Measurements from ENCODE around the gene NECTIN1.

The NECTIN1 gene, protein sequence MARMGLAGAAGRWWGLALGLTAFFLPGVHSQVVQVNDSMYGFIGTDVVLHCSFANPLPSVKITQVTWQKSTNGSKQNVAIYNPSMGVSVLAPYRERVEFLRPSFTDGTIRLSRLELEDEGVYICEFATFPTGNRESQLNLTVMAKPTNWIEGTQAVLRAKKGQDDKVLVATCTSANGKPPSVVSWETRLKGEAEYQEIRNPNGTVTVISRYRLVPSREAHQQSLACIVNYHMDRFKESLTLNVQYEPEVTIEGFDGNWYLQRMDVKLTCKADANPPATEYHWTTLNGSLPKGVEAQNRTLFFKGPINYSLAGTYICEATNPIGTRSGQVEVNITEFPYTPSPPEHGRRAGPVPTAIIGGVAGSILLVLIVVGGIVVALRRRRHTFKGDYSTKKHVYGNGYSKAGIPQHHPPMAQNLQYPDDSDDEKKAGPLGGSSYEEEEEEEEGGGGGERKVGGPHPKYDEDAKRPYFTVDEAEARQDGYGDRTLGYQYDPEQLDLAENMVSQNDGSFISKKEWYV

DNA sequence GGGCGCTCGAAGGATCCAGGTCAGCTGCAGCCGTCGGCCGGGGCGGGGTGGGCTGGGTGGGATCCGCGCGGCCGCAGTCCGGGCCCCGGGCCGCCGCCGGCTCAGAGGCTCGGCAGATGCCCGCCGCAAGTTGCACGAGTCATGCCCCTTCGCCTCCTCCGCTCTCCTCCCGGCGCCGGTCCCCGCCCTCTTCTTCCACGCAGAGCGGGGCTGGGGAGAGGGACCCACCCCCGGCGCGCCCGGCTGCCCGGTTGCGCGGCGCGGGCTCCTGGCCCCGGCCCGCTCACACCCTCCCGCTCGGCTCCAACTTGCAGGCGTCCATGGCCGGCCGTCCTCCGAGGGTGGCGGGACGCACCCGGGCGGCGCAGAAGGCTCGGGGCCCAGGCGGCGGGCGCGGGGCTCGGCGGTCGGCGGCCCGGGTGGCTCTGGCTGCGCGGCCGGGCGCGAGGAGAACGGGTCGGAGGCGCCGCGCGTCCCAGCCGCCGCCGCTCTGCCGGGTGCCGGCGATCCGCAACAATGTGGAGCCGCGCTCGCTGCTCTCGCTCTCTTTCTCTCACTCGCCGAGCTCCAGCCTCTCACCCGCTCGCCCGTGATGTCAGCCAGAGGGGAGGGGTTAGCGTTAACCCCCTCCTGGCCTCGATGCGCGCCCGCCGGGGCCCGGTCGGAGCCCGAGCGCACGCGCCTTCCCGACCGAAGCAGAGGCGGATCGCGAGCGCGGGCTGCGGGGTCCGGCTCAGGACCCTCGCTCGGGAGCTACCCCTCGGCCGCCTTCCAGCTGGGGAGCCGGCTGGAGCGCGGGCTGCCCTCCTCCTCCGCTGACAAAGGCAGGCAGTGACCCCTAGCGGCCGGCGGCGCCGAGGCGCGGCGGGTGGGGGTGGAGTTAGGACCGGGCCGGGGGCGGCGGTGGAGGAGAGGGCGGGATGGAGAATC lies at the start of gene NECTIN1:
TSS of gene NECTIN1 (minus strand) at position 550 of the 930 bp plus-strand sequence. CDS start 647 bp downstream, outside the sequence.
- peak; percentile 66 to 72 for DNase-seq (ENCODE audit: low read depth in 2 of 2)

DNA sequence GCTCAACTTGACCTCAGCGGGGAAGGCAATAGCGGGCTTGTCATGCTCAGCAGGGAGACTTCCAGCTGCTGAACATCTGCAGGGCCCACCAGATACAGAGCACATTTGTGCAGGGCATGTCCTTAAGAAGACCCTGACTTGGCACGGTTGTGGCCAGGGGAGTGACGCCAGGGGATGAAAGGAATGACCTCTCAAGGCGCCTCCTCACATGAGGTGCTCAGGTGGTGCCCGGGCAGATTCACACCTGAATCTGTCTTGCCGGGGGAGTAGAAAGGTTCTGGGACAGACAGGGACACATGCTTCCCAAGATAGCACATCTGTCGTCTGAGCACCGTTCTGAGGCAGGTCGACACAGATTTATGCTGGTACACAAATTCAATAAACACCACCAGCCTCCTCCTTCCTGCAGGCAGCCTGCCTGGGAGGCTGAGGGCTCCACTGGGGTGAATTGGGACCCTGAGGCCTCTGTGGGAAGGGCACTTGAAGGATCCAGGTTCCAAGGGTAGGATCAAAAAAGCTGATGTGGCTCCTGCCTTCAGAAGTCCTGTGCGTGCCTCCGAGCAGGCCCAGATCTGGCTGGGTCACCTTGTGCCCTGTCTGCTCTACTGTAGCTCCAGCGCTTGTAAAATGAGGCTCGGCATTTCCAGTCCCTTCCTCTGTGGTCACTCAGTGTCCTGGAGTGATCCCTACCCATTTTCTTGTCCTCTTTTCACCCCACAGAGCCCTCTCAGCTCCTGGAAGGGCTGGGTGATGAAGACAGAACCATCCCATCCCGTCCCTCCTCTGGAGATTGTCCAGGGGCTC lies 49.6 kb upstream of the NECTIN1 start:
- DNase-seq (ENCODE audit: low read depth in 2 of 2), result no peak

DNA sequence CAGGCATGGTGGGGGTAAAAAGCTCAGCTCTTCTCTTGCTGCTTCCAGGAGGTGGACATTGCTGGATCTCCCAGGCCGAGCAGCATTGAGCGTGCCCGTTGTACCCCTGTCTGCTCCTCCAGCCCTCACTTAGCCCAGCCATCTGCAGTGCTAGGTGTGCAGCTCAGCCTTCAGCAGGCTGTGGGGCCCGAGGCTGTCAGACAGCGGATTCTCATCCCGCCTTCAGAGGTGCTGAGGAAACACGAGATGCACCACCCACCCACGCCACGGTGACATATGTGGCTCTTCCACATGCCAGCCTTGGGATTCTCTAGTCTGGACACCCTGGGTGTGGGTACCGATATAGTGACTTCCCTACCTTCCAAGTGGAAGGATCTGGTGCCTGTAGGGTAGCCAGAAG lies 48.9 kb upstream of the NECTIN1 start:
- no peak for DNase-seq (ENCODE audit: low read depth in 2 of 2)

DNA sequence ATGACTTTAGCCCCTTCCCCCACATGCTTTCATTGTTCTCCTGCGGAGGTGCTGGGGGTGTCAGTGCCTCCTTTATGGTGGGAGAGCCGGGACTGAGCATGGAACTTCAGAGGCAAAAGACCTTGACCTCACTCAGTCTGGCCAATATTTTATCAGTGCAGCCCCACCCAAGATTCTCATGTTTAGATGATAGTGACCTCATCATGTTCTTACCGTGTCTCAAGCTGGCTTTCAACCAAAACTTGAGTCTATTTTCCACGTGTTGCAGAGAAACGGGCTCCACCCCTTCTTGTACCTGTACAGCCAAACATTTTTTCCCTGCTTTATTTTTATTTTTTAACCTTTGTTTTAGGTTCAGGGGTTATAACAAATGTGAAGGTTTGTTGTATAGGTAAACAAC lies 47.7 kb upstream of the NECTIN1 start:
- DNase-seq (ENCODE audit: low read depth in 2 of 2), result no peak

DNA sequence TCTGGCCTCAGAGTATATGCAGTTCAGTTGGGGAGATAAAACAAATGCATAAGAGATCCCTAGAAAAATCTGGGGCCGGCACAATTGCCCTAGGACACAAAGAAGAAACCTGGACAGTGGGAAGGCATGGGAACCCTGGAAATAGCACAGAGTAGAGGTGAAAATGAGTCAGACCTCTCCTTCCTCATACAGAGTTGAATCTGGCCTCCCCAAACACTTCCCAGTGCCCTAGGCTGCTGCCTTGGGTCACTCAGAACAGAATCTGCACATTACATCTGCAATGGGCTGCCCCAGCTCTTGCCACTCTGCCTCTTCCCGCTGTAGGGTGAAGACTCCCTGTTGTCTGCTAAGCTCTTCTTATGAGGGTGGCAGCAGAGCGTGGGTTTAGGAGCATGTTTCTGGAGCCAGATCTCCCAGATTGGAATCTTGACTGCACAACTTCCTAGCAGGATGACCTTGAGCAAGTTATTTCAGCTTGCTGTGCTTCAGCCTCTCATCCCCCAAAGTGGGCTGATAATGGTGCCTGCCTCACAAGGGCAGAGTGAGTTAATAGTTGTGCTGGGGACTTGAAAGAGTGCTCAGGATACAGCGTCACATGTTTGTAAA lies 47.1 kb upstream of the NECTIN1 start:
- no peak for DNase-seq (ENCODE audit: low read depth in 2 of 2)

DNA sequence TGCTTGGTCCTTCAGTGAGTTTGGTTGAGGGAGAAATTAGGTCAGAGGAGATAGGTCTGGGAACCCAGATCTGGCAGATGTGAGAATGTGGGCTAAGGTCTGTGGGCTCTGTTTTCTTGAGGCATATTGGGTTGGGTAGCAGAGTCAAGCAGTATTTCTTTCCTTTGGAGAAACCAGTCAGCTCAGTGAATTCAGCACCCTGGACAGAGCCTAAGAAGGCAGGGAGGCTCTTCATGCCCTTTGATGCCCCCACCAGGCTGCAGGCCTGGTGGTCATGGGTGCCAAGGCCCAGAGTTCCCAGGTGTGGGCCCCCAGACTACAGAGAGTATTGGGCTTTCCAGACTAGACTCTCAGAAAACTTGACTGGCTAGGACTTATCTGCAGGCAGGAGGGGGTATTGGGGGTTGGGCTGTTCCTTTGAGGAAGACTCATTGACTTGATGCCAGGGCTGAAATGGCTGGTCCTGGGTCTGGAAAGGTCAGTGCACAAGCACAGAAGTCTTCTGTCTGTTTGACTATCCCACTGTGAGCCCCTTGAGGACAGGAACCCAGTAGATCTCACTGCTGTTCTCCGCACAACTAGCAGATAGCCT lies 45.3 kb upstream of the NECTIN1 start:
- DNase-seq (ENCODE audit: low read depth in 2 of 2), result no peak

DNA sequence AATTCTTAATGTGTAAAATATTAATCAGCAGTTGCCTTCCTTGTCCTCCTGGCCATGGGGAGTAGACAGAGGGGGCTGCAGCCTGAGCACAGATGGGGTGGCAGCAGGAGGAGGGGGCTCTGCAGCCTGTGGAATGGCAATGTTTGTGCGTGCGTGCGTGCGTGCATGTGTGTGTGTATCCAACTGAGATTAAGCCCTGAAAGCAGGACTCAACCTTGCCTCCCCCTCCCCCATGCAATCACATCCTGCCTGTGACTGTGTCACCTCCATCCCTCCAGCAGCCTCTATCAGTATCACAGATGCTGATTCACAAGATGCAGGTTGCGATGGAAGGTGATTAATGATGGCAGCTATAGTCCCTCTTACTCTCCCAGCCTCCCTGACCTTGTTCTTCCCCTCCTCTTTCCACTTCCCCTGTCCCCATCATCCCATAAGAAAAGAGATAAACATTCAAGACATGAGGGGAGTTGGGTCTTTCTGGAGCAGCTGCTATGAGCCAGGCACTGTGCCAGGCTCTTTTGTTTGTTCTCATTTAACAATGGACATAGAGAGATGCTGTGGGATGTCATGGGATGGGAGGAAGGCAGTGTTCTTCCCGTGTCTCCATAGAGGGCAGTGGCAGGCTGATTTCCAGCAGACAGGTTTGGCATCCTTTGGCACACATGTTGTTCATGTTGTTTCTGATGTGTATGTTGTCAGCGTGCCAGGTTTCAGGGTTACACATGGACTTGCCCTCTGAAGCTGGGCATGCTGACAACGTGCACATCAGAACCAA lies 43.8 kb upstream of the NECTIN1 start:
- DNase-seq (ENCODE audit: low read depth in 2 of 2), result no peak

DNA sequence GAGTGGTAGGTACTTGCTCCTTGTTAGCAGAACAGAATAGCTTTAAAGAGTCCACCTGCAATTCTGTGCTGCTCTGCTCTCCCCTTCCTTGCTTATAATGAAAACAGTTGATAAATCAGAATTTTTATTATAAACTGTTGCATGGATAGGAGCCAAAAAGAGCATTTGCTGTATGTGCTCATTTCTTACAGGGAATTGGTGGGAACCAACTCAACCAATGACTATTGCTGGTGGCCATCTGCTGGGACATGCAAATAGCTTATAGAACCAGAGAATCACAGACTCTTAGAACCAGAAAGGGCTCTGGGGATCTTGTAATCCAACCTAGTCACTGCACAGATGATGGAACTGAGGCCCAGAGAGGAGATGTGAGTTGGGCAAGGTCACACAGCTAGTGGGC lies 43.1 kb upstream of the NECTIN1 start:
- no peak for DNase-seq (ENCODE audit: low read depth in 2 of 2)

DNA sequence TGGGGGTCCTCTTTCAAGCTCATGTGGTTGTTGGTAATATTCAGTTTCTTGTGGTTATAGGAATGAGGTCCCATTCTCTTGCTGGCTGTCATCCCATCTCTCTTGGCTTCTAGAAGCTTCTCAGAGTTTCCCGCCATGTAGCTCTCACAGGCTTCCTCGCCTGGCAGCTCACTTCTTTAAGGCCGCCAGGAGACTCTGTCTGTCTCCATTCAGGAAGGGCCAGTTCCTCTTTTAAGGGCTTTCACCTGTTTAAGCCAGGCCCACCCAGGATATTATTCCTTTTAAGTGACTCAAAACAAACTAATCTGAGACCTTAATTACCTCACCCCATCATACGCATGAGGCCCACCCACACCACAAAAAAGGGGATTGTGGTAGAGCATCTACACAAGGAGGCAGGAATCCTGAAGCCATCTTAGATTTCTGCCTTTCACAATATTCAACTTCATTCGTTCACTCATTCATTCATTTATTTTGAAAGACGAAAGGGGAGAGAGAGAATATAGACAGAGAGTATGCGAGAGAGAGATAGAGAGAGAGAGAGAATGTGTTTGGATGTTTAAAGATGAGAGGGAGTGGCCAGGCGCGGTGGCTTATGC lies 42.3 kb upstream of the NECTIN1 start:
- DNase-seq (ENCODE audit: low read depth in 2 of 2), result no peak

DNA sequence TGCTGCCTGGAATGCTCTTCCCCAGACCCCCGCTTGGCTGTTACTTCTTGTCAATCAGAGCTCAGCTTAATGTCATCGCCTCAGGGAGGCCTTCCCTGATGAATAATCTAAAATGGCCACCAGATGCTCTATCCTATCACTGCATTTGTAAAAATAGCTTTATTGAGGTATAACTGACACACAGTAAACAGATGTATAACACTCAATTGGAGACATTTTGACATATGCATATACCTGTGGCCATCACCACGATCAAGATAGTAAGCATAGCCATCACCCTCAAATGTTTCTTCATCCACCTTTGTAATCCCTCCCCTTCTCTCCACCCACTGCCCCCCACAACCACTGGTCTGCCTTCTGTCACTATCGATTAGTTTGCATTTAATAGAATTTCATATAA lies 36.6 kb upstream of the NECTIN1 start:
- no peak for DNase-seq (ENCODE audit: low read depth in 2 of 2)

DNA sequence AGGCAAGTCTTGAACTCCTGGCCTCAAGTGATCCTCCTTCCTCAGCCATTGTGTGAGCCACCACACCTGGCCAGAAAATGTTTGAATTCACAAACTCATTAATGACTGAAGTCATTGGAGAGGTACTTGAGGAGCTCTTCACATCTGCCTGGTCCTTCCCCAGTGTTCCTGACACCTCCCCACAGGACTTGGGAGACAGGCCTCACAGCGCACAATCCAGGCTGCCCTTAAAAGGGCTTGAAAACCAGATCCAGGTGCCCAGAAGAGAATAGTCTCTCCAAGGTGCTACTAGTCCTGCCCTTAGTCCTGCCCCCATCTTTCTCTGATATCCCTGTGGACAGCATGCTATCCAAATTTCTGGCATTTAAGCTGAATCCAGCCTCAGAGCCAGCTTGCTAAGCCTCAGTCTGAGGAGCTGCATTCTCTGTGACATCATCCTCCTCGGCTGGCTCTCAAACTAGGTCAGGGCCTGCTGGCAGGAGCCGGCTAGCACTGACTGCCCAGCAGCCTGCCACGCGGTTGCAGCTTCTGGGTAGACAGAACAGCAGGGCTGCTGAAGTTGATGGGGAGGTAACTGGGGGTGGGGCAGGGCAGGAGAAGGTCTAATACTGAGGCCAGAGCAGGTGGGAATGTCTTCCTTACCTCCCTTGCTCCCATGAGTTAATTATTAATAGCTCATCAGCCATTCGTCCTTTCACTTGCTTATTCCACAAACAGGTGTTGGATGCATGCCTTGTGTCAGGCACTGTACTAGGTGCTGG lies 35.3 kb upstream of the NECTIN1 start:
- DNase-seq (ENCODE audit: low read depth in 2 of 2), result no peak

DNA sequence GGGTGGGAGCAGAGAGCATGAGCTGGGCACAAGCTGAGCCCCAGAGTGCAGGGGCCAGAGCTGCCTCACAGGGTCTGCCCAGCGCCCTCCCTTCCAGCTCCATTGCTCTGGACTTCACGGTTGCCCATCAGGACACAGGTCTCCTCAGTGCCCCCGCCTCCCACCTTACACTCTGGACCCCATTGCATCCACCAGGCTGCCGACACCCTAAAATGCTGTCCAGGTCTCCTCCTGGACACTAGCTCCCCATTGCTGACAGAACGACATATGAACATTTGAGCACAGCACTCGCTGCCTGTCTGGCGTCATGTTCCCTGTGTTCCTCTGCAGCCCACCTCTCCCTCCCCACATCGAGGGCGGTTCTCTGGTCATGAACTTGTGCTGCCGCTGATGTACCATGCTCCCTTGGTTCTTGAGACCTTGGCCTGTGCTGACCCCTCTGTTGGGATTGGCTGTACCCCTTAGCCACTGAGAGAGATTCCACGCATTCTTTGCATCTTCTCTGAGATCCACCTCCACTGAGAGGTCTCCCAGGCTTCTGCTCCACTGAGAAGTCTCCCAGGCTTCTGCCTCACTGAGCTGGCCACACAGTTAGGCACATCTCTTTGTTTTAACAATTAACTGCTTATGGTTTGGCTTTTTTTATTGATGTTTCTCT lies 34.2 kb upstream of the NECTIN1 start:
- no peak for DNase-seq (ENCODE audit: low read depth in 2 of 2)

DNA sequence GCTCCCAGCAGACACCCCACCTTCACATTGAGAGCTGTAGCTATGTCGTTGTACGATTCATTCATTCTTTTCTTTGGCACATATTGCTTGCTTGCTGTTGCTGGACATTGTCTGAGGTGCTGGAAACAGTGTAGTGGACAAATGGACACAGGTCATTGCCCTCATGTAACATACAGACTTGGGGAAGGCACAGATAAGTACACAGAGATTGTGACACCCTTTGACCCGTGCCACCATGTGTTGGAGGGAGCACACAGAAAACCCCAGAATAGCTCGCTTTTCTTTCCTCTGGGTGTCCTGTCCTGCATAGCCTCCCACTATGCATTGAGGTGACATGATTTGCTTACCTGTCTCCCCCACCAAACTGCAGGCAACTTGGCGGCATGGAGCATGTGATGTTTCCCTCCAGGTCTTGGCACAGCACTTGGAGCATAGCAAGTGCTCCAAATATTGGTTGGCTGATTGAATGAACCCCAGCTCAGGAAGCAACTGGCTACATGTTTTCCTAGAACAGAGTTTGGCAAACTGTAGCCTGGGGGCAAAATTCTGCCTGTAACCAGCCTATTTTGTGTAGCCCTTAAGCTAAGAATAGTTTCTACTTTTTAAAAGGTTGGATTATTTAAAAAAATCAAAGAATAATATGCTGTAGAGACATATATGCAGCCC lies 30.9 kb upstream of the NECTIN1 start:
- DNase-seq (ENCODE audit: low read depth in 2 of 2), result no peak

DNA sequence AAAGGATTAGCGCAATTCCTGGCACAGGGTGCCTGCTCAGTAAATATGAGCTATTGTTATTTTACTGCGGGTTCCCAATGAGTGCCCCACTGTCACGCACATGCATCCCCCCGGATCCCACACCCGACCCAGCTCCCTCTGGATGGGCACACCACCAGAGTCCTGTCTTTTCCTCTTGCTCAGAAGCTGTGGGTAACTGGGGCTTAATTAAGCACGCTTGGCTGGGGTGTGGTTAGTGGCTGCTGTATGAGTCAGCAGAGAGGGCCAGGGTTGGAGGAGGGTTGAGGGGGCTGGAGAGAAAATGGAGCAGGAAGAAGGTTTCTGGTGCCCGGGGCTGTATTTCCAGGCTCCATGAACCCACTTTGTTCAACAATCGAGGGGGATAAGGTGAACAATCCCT lies 30.3 kb upstream of the NECTIN1 start:
- DNase-seq (ENCODE audit: low read depth in 2 of 2), result no peak

DNA sequence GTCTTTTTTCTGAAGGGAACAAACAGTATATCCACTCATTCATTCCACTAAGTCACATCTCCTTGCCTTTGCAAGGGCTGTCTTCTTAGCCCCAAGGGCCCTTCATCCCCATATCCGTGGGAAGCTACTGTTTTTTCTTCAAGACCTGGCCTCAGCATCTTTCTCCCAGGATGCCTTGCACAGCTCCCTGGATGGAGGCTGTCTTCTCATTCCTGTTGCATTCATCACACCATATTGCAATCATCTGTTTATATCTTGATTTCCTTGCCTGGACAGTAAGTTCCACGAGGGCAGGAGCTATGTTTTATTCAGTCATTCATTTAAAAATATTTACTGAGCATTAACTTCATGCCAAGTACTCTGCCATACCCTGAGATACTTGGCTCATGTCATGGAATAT lies 29.3 kb upstream of the NECTIN1 start:
- no peak for DNase-seq (ENCODE audit: low read depth in 2 of 2)

DNA sequence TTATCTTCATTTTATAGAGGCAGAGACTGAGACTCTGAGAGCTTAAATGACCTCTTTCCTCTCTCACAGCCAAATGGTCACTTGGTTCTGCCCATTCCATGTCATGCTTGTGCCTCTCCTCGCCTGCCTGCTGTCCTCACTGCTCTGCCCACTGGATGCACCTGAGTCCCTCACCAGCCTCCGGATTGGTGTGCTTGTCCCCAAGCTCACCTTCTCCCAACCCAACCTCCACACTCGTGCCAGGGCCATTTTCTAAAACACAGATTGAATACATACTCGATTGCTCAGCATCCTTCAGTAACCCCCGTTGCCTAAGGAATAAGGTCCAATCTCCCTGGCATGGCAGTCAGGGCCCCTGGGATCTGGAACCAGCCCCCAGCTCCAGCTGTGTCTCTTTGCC lies 28.4 kb upstream of the NECTIN1 start:
- no peak for DNase-seq (ENCODE audit: low read depth in 2 of 2)

DNA sequence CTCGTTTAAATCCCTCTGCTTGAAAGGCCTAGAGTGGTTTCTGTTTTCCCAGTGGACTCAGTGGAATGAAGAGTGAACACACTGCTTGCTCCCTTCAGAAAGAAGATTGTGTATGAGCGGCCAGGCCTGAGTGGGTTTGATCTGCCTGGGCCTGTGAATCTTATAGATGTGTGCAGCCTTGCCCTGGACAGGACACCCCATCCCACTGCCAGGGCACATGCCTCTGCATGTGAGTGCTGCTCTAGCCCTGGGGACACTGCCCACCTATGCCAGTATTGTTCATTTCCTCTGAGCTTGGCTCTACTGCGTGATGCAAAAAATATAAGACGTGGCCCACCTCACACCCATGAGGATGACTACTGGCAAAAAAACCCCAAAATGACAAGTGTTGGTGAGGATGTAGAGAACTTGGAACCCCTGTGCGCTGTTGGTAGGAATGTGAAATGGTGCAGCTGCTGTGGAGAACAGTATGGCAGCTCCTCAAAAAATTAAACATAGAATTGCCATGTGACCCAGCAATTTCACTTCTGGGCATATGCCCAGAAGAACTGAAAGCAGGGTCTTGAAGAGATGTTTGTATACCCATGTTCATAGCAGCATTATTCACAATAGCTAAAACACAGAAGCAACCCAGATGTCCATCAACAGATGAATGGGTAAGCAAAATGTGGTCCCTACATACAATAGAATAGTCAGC lies 27.3 kb upstream of the NECTIN1 start:
- no peak for DNase-seq (ENCODE audit: low read depth in 2 of 2)

Measured in activated CD8-positive, alpha-beta memory T cell treated with anti-CD3 and anti-CD28 coated beads for 4 hours (primary cell).